Body of pancreas (tissue), 4 donors: ENCODE data around the gene RAB11FIP5.

ENCODE experiments used
- CTCF ChIP-seq, 7 experiments: fragments of 450-650 bp in 4 of 7; fragments of 200-600 bp in 3 of 7; sonication (generic) in 3 of 7; IDR thresholded peaks; one replicate each; pipeline ENCODE4 v1.5.1; 2016 to 2019; ENCODE audit warnings: antibody characterized with exemption in 7 of 7
- POLR2A ChIP-seq, 3 donors: fragments of 450-650 bp; IDR thresholded peaks; one replicate each; pipeline ENCODE4 v1.6.1; 2016; ENCODE audit warnings: antibody characterized with exemption in 3 of 3, mild to moderate bottlenecking in 2 of 3

GRCh38 chr2:73106791-73107190 is 6.0 kb downstream of the RAB11FIP5 start:
- no peak for TF ChIP-seq POLR2A (IDR thresholded peaks at IDR 0.05)
- no peak for TF ChIP-seq CTCF (IDR thresholded peaks at IDR 0.05)
